Vagina (tissue), 2 donors: ENCODE data around the gene NTM.

Source experiments
- CTCF ChIP-seq, 3 experiments: fragments of 450-650 bp in 2 of 3; fragments of 200-600 bp in 1 of 3; sonication (generic) in 1 of 3; IDR thresholded peaks; one replicate each; pipeline ENCODE4 v1.5.1; 2017 to 2019; ENCODE audit warnings: antibody characterized with exemption in 3 of 3, mild to moderate bottlenecking in 2 of 3, moderate library complexity in 2 of 3
- POLR2AphosphoS5 ChIP-seq, 2 donors: sonication (generic); formaldehyde crosslinking; IDR thresholded peaks; one replicate each; pipeline ENCODE4 v1.9.0; 2017; ENCODE audit warnings: antibody characterized with exemption in 2 of 2, mild to moderate bottlenecking in 2 of 2, low read depth in 1 of 2; ENCODE audit not compliant: insufficient read depth in 1 of 2

- TF ChIP-seq CTCF (IDR thresholded peaks at IDR 0.05) (no peak), POLR2AphosphoS5 (IDR thresholded peaks at IDR 0.05; ENCODE audit: insufficient read depth in 1 of 2, low read depth in 1 of 2) (no peak)
Measured at GRCh38 chr11:132332521-132332920, 962.1 kb downstream of the NTM start.
